A549 treated with Mapracorat at 1 μM for 4 hours (cell line): Measurements from ENCODE around the gene KLHL28. TPM values are rescaled to one million over a fixed set of nuclear protein-coding genes. Genes with fewer than 3 reads are reported as not detected.

Source experiments
- total RNA-seq: library from RNA; stranded (reverse); fragments of 200-300 nt; extraction: Qiagen RNA extraction; gene quantifications from 5 replicates; pipeline ENCODE4 v1.2.3, GENCODE V29; 2022

Gene KLHL28, protein sequence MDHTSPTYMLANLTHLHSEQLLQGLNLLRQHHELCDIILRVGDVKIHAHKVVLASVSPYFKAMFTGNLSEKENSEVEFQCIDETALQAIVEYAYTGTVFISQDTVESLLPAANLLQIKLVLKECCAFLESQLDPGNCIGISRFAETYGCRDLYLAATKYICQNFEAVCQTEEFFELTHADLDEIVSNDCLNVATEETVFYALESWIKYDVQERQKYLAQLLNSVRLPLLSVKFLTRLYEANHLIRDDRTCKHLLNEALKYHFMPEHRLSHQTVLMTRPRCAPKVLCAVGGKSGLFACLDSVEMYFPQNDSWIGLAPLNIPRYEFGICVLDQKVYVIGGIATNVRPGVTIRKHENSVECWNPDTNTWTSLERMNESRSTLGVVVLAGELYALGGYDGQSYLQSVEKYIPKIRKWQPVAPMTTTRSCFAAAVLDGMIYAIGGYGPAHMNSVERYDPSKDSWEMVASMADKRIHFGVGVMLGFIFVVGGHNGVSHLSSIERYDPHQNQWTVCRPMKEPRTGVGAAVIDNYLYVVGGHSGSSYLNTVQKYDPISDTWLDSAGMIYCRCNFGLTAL
- 5.1 to 7.3 TPM (median 6.6 TPM) in 5 replicates for total RNA-seq

DNA sequence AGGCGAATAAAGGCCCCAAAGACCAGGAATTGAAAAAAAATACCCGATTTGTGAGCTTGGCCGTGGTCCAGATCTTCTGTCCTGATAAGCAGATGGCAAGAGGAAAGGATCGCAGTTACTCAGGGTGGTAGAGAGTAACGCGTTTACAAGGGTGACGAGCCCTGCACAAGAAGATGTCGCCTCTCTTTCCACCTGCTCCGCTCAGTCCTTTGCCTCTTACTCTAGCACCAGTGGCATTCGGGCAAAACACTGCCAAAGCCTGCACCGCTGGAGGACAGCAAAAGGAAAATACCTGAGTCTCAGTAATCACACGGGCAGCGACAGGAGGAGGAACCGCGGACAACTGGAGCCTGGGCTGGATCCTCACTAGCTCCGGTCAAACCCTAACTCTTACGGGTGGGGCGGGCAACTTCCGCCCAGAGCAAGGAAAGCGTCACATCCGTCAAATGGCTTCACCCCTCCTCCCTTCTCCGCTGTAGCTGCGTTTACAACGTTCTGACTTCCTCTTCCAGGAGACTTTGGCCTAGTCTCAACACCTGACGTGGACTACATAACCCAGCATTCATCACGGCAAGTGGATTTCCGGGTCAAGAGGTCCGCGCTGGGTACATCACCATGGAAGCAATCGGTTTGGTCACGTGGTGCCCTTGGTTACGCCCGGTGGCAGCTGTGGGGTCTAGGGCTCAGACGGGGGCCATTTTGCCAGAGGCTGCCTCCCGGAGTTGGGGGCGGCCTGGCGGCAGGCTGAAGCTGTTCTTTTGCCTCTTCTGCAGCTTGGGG, at the start of gene KLHL28, which contains the start of gene TOGARAM1:
TSS of gene KLHL28 (minus strand) at position 394 of the 780 bp plus-strand sequence. CDS start 16,019 bp downstream, outside the sequence.
TSS of gene TOGARAM1 (plus strand) at position 637 of the 780 bp plus-strand sequence. CDS start 232 bp downstream, outside the sequence.

Other genes with a start within 250 kb of the KLHL28 start
- 7.4 to 10.1 TPM (median 8.6 TPM) in 5 replicates for gene TOGARAM1, start 243 bp upstream of the KLHL28 start, total RNA-seq
- gene PRPF39, start 122.2 kb upstream of the KLHL28 start, total RNA-seq: 15.9 to 22.5 TPM (median 19.2 TPM) in 5 replicates
- gene FKBP3, start 172.5 kb upstream of the KLHL28 start, total RNA-seq: 109 to 149 TPM (median 116 TPM) in 5 replicates
- 4.7 to 5.7 TPM (median 5.4 TPM) in 5 replicates for gene FANCM, start 174.0 kb upstream of the KLHL28 start, total RNA-seq